Adrenal gland (tissue), 5 donors: ENCODE results near the gene NR2C2AP.

Experiments used
- CTCF ChIP-seq, 6 experiments: fragments of 450-650 bp in 4 of 6; fragments of 200-600 bp in 2 of 6; sonication (generic) in 1 of 6; IDR thresholded peaks; 1 replicate in 5 of 6; 2 replicates in 1 of 6; pipeline versions ENCODE4 v1.5.1 to v1.8.0; 2016 to 2021; ENCODE audit warnings: antibody characterized with exemption in 6 of 6, mild to moderate bottlenecking in 2 of 6, moderate library complexity in 1 of 6
- POLR2A ChIP-seq, 2 donors: fragments of 450-650 bp; IDR thresholded peaks; one replicate each; pipeline ENCODE4 v1.6.1; 2017; ENCODE audit warnings: antibody characterized with exemption in 2 of 2, mild to moderate bottlenecking in 2 of 2, moderate library complexity in 1 of 2
- donor health status: DM: no; HTN: no; CAD: no.

DNA sequence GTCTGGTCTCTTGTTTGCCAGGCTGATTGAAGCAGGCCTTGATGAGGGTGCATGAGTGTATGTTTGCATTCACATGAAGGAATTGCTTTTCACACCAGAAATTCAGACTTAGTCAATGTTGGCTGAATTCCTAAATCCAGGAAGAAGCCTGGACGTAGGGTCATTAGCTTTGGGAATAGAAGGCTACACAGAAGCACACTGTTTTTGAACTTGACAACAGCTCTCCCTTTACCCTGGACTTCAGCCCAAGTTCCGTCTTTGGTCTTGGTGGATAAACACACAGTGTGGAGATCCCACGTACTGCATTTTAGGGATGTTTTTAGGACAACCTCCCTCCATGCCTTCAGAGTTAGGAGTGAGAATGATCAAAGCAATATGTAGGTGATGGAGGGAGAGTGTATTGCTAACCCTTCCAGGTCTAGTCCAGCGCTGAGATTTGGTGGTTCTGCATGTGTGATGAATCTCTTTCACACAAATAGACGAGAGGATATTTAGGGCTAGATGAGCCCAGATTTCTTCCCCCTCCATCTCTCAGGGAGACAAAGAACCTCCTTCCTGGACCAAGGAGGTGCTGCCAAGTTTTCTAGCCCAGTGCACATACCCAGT is 47.1 kb upstream of the NR2C2AP start:
- TF ChIP-seq CTCF (IDR thresholded peaks at IDR 0.05) (no peak), POLR2A (IDR thresholded peaks at IDR 0.05) (no peak)
